Measurements from ENCODE around the gene SAA4.
"Not testable (repeated sequence)": the region's sequence is repeated elsewhere in the genome, so short reads cannot be mapped to it uniquely, and the experiment has no call there.

SAA4 gene

GRCh38 chr11:18236664-18237356 is at the start of gene SAA4:
SAA4 (minus strand) TSS chr11:18236802; CDS start chr11:18235926, 876 bp downstream.
- no peak for DNase-seq

- DNase-seq, result no peak
Measured at GRCh38 chr11:18285841-18286240, 49.2 kb upstream of the SAA4 start.

DNA sequence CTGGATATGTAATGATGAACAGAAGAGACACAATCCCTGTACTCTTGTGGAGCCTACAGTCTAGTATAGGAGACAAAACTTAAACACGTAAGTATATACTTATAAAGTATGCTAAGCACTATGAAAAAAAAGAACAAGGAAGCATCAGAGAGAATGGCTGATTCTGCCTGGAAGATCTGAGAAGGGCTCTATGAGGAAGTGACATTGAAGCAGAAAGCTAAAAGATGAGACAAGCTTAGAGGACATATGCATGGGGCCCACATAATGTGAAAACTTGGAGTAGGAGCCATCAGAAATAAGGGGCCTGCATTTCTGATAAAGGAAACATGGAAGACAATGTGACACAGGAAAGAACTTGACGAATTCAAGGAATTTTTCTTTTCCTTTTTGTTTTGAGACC is 46.0 kb upstream of the SAA4 start:
- no peak for DNase-seq

DNA sequence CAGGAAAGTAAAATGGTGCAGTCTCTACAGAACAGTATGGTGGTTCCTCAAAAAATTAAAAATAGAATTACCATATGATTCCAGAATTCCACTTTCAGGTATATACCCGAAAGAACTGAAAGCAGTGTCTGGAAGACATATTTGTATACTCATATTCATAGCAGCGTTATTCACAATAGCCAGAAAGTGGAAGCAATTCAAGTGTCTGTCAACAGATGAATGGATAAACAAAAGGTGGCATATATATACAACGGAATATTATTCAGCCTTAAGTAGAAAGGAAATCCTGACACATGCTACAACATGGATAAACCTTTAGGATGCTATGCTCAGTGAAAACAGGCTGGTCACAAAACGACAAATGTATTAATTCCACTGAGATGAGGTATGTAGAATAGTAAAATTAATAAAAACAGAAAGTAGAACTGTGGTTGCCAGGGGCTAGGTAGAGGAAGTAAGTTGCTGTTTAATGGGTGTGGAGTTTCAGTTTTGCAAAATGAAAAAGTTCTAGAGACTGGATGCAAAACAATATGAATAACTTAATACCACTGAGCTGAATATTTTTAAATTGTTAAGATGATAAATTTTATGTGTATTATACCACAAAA is 43.9 kb upstream of the SAA4 start:
- DNase-seq, result peak in 1 of 2 experiments; percentile 1

DNA sequence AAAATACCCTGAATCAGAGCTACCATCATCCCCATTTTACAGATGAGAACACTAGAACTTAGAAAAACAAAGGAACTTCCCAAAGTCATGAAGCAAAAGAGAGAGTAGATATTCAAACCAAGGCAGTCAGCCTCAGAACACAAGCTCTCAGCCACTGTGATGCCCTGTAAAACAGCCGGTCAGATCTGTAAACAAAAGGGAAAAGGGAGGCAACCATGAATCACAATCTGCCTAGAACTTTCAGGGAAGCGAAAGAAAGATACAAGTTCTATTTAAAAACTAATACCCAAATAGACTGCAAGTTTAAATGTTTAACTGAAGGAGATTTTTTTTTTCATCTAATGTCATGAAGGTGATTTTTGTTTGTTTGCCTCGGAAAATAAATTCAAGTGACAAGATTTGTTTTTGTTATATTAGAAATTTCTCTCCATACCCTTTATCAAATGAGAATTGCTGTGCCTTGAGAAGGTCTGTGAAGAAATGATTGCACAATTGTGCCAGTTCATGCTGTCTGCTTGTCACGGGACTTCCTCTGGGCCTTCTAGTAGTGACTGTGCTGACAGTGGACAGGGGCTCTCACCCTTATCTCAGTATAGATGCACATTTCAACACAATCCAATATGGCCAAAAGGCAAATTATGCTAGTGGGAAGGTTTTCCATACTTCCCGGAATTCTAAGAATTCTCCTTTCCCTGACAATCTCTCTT is 41.1 kb upstream of the SAA4 start:
- DNase-seq, result no peak

DNA sequence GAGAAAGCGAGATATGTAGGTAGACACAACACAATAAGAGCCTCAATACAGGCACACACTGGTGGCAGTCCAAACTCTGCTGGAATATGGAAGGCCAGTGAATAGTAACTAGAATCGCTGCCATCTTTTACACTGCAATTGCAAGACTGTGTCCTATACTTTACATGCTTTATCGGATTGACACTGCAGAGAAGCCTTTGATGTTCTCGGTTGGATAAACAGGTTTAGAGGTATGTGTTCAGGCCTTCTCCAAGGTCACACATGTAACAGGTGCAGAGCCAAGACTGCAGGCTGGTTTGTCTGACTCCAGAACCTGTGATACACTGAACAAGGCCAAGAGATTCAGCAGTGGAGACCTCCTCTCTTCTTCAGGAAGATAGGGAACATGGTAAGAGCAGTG is 34.6 kb upstream of the SAA4 start:
- no peak for DNase-seq

- no peak for DNase-seq
Measured at GRCh38 chr11:18270102-18270501, 33.5 kb upstream of the SAA4 start.

DNA sequence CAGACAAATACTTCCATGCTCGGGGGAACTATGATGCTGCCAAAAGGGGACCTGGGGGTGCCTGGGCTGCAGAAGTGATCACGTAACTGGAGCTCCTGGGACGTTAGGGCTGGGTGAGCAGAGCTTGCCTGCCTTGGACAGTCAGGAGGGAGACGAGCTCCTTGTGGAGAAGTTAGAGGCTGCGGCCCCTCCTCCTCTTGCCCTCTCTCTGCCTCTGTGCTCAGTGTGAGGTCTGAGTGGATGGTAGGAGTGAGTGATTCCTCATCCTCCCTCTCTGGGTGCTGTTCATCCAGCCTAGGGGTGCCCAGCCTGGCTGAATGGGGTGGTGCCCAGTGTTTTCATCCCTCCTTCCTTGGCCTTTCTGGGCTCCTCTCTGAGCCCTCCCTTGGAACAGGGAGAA is 32.6 kb upstream of the SAA4 start:
- DNase-seq, result not testable (repeated sequence)

GRCh38 chr11:18267335-18268133 is 30.9 kb upstream of the SAA4 start:
- DNase-seq, result not testable (repeated sequence)

DNA sequence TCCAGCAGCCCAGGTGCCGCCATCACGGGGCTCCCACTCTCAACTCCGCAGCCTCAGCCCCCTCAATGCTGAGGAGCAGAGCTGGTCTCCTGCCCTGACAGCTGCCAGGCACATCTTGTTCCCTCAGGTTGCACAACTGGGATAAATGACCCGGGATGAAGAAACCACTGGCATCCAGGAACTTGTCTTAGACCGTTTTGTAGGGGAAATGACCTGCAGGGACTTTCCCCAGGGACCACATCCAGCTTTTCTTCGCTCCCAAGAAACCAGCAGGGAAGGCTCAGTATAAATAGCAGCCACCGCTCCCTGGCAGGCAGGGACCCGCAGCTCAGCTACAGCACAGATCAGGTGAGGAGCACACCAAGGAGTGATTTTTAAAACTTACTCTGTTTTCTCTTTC is 29.3 kb upstream of the SAA4 start, which contains the start of gene SAA1:
Gene SAA1, plus strand, starts transcription at position 316 of the 400 bp plus-strand sequence. CDS start 624 bp downstream, outside the sequence.
- DNase-seq, result no peak

DNA sequence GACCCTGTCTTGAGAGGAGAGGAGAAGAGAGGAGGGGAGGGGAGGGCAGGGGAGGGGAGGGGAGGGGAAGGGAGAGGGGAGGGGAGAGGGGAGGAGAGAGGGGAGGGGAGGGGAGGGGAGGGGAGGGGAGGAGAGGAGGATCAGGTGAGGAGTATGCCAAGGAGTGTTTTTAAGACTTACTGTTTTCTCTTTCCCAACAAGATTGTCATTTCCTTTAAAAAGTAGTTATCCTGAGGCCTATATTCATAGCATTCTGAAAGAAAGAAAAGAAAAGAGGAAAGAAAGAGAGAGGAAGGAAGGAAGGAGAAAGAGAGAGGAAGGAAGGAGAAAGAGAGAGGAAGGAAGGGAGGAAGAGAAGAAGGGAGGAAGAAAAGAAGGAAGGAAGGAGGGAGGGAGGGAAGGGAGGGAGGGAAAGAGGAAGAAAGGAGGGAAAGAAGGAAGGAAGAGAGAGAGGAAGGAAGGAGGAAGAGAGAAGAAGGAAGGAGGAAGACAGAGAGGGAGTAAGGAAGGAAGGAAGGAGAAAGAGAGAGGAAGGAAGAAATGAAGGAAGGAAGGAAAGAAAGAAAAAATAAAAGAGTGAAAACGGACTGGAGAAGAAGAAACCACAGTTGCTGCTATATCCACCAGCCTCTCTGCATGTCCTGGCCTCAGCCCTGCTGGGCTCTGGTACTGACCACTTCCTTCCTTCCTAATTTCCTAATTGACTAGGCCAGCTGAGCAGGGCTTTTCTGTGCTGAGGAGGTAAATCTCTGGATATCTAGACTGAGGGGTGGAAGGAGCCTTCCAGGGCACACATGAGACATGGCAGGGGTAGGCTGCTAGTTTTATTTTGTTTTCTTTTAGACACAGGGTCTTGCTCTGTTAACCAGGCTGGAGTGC is 28.3 kb upstream of the SAA4 start:
- DNase-seq, result no peak

DNA sequence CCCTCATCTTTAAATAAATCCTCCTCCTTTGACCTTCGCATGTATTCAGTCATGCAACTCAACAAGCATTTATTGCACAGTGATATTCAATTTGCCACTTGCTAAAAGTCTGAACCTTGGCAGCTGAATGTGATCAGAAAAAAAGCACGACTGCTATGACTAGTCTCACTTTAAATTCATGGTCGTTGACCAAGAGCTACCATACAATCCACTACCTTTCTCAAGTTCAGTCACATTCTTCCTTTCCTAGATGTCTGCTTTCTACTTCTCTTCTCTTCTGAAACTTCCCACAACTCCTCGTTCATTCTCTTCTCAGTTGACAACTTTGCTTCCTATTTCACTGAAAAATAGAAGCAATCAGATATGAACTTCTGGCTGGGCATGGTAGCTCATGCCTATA is 27.4 kb upstream of the SAA4 start:
- DNase-seq, result no peak

GRCh38 chr11:18262681-18263350 is 26.2 kb upstream of the SAA4 start:
- DNase-seq, result not testable (repeated sequence)

DNA sequence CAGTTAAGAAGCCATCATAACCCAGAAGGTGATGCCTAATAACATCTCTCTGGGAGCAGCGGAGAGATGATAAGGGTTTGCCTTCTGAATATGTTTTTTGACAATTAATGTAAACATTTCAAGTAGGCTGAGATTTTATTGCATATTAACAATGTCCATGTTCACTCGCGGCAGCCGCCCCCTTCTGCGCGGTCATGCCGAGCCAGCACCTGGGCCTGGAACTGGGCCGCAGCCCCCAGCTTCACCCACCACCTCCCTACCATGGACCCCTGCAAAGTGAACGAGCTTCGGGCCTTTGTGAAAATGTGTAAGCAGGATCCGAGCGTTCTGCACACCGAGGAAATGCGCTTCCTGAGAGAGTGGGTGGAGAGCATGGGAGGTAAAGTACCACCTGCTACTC is 25.1 kb upstream of the SAA4 start:
- DNase-seq, result no peak

- no peak for DNase-seq
Measured at GRCh38 chr11:18259259-18259658, 22.7 kb upstream of the SAA4 start.

DNA sequence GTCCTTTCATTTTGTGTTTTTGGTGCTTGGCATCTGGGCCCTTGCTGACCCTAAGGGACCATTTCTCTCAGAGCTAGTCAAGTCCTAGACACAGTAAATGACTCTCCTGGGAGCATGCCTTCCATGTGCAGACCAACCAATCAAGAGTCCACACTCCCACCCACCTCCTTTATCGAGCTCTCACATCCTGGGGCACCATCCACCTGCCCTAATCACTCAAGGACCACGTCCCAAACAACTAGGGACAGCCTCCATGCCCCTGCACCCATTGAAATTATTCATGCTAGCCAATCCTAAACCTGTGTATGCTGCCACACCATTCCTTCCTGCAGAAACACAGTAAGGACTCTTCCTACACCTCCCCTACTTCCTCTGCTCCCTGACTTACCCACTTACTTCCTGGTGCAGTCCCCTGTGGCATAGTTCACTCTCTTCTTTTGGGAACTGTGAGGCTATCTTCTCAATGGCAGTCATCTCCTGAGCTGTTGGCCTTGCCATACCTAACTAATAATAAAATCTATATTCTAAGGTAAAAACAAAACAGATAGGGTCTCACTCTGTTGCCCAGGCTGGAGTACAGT is 18.3 kb upstream of the SAA4 start:
- DNase-seq, result no peak

DNA sequence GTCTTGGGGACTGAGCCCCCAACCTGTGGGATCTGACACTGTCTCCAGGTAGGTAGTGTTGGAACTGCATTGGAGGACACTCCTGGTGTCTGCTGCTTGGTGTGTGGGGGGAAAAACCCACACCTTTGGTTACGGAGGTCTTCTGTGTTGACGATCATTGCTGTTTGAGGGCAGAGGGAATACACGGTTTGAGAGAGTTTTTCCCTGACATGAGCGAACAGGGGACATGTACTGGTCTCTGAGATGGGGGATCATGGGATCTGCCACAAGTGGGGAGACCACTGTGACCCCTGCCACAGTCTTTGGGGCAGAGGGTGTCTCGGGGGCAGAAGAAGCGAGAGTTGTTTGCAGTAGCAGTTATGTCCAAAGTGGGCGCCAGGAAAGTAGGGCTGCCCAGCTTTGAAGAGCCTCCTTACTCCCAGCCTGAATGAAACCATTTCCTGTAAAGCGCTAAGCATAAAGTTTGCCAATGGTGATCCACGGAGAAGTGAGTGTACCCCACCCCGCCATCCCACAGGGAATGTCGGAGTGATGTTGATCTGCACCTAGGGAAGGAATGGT is 17.3 kb upstream of the SAA4 start:
- no peak for DNase-seq

DNA sequence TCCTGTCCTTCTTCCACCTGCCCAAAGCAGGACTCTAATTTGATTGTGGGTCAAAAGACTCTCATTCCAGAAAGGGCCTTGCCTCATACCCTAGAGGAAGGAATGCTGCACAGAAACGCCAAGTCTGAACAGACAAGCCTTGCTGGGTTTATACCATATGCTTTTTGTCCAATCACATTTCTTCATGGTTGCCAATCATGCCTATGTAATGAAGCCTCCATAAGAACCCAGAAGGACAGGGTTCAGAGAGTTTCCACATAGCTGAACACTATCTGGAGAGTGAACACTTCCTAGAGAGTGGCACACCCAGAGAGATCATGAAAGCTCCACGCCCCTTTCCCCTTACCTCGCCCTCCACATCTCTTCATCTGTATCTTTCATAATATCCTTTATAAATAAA is 16.6 kb upstream of the SAA4 start:
- no peak for DNase-seq

DNA sequence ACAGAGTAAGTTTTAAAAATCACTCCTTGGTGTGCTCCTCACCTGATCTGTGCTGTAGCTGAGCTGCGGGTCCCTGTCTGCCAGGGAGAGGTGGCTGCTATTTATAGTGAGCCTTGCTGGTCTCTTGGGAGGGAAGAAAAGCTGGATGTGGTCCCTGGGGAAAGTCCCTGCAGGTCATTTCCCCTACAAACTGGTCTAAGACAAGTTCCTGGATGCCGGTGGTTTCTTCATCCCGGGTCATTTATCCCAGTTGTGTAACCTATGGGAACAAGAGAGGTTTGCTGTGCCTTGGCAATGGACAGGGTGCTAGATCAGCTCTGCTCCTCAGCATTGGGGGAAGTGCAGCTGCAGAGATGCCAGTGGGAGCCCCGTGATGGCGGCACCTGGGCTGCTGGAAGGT is 12.0 kb upstream of the SAA4 start, which contains the start of gene SAA2:
Gene SAA2, minus strand, starts transcription at position 108 of the 400 bp plus-strand sequence. CDS start 657 bp downstream, outside the sequence.
- DNase-seq, result no peak

GRCh38 chr11:18247191-18247581 is 10.6 kb upstream of the SAA4 start:
- DNase-seq, result not testable (repeated sequence)

Data from cerebellar nuclear complex (tissue), 1 donor.